ENCODE results near the gene CBFA2T2.
"Not testable (repeated sequence)": the region's sequence is repeated elsewhere in the genome, so short reads cannot be mapped to it uniquely, and the experiment has no call there.

CBFA2T2 gene

GRCh38 chr20:33551778-33552177, 61.9 kb downstream of the CBFA2T2 start:
- ATAC-seq (no peak), DNase-seq (no peak)

GRCh38 chr20:33552519-33552918, 62.6 kb downstream of the CBFA2T2 start:
- no peak for ATAC-seq

GRCh38 chr20:33553516-33553915, 63.6 kb downstream of the CBFA2T2 start:
- DNase-seq (no peak), ATAC-seq (no peak)

More at GRCh38 chr20:33552519-33552918, 62.6 kb downstream of the CBFA2T2 start:
- no peak for DNase-seq

GRCh38 chr20:33554914-33555420, 65.1 kb downstream of the CBFA2T2 start:
- ATAC-seq (peak; percentile 98), DNase-seq (no peak)

- no peak for DNase-seq
- ATAC-seq, result no peak
These were observed 65.9 kb downstream of the CBFA2T2 start for GRCh38 chr20:33555755-33556154.

GRCh38 chr20:33556246-33556645, 66.3 kb downstream of the CBFA2T2 start:
- no peak for ATAC-seq
- DNase-seq, result no peak

- DNase-seq (no peak), ATAC-seq (no peak)
These were observed 68.7 kb downstream of the CBFA2T2 start for GRCh38 chr20:33558348-33559144.

GRCh38 chr20:33559212-33559611, 69.3 kb downstream of the CBFA2T2 start:
- ATAC-seq, result no peak
- DNase-seq, result no peak

GRCh38 chr20:33560026-33560425, 70.1 kb downstream of the CBFA2T2 start:
- ATAC-seq (no peak), DNase-seq (no peak)

- ATAC-seq, DNase-seq: not testable (repeated sequence)
These were observed 71.2 kb downstream of the CBFA2T2 start for GRCh38 chr20:33561053-33561452.

- DNase-seq, result no peak
- no peak for ATAC-seq
These were observed 72.1 kb downstream of the CBFA2T2 start for GRCh38 chr20:33561692-33562601.

GRCh38 chr20:33563788-33564187, 73.9 kb downstream of the CBFA2T2 start:
- no peak for DNase-seq
- ATAC-seq, result no peak

- DNase-seq (no peak), ATAC-seq (no peak)
These were observed 77.1 kb downstream of the CBFA2T2 start for GRCh38 chr20:33566781-33567603.

- DNase-seq (no peak), ATAC-seq (no peak)
These were observed 78.1 kb downstream of the CBFA2T2 start for GRCh38 chr20:33567949-33568348.

- DNase-seq, result no peak
- no peak for ATAC-seq
These were observed 78.5 kb downstream of the CBFA2T2 start for GRCh38 chr20:33568378-33568777.

- ATAC-seq (no peak), DNase-seq (no peak)
These were observed 79.2 kb downstream of the CBFA2T2 start for GRCh38 chr20:33568868-33569801.

GRCh38 chr20:33569802-33570391, 80.0 kb downstream of the CBFA2T2 start:
- ATAC-seq, result no peak
- no peak for DNase-seq

GRCh38 chr20:33570743-33571142, 80.8 kb downstream of the CBFA2T2 start:
- DNase-seq, result no peak
- no peak for ATAC-seq

GRCh38 chr20:33573268-33573667, 83.4 kb downstream of the CBFA2T2 start:
- DNase-seq, ATAC-seq: not testable (repeated sequence)

GRCh38 chr20:33575282-33575681, 85.4 kb downstream of the CBFA2T2 start:
- ATAC-seq (no peak), DNase-seq (no peak)

Data from stimulated activated naive CD8-positive, alpha-beta T cell treated with anti-CD3 and anti-CD28 coated beads, Interleukin-15, Interleukin-2, amounts not matched to agents 100 U/mL and 50 U/mL, for 24 hours (primary cell).